ENCODE data around the gene HK2.

Gene HK2

DNA sequence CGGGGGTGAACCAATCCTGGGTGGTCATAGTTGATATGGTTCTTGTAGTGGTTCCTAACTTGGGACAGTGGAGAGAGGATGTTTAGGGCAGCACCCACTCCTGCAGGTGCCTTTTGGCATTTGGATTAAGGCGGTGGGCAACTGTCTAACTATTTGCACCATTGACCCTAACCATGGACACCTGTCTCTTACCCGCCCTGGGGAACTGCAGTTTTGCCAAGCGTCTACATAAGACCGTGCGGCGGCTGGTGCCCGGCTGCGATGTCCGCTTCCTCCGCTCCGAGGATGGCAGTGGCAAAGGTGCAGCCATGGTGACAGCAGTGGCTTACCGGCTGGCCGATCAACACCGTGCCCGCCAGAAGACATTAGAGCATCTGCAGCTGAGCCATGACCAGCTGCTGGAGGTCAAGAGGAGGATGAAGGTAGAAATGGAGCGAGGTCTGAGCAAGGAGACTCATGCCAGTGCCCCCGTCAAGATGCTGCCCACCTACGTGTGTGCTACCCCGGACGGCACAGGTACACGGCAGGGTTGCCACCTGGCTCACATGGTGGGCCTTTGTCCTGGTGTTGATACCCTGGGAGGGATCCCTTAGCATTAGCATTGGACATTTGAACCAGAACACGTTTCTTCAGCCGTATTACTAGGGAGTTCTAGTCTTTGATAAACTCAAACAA, 46.3 kb downstream of the HK2 start:
- DNase-seq (ENCODE audit: extremely low read depth, low read depth): no peak

GRCh38 chr2:74881176-74881575, 47.2 kb downstream of the HK2 start:
- TF ChIP-seq, protein P1, sequence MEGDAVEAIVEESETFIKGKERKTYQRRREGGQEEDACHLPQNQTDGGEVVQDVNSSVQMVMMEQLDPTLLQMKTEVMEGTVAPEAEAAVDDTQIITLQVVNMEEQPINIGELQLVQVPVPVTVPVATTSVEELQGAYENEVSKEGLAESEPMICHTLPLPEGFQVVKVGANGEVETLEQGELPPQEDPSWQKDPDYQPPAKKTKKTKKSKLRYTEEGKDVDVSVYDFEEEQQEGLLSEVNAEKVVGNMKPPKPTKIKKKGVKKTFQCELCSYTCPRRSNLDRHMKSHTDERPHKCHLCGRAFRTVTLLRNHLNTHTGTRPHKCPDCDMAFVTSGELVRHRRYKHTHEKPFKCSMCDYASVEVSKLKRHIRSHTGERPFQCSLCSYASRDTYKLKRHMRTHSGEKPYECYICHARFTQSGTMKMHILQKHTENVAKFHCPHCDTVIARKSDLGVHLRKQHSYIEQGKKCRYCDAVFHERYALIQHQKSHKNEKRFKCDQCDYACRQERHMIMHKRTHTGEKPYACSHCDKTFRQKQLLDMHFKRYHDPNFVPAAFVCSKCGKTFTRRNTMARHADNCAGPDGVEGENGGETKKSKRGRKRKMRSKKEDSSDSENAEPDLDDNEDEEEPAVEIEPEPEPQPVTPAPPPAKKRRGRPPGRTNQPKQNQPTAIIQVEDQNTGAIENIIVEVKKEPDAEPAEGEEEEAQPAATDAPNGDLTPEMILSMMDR (IDR thresholded peaks at IDR 0.05; ENCODE audit: low read depth, low read length): no peak
- no peak for DNase-seq (ENCODE audit: extremely low read depth, low read depth)

More for the DNA sequence above, 46.3 kb downstream of the HK2 start:
- TF ChIP-seq, protein P1 (IDR thresholded peaks at IDR 0.05; ENCODE audit: low read depth, low read length): no peak

DNA sequence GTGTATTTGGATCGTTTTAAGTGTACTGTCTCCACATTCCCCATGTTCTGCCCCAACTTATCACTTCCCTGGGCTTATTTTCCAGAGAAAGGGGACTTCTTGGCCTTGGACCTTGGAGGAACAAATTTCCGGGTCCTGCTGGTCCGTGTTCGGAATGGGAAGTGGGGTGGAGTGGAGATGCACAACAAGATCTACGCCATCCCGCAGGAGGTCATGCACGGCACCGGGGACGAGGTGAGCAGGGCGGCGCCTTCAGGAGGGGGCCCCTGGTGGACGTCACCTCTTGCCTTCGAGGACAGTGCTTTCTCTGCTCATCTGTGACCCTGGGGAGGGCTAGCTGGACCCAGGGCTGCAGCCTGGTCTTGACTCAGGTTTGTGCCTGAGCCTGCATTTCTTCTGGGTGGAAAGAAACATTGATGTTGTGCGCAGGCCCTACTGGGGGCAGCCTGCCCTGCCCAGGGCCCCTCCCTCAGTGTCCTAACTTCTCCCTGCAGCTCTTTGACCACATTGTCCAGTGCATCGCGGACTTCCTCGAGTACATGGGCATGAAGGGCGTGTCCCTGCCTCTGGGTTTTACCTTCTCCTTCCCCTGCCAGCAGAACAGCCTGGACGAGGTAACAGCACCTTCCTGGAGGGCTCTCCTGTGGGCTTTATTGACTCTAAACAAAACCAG, 47.8 kb downstream of the HK2 start:
- TF ChIP-seq, protein P1 (IDR thresholded peaks at IDR 0.05; ENCODE audit: low read depth, low read length): no peak
- no peak for DNase-seq (ENCODE audit: extremely low read depth, low read depth)

- DNase-seq (ENCODE audit: extremely low read depth, low read depth): no peak
- TF ChIP-seq, protein P1 (IDR thresholded peaks at IDR 0.05; ENCODE audit: low read depth, low read length): no peak
Measured at GRCh38 chr2:74882299-74882687, 48.4 kb downstream of the HK2 start.

- DNase-seq (ENCODE audit: extremely low read depth, low read depth): no peak
- TF ChIP-seq, protein P1 (IDR thresholded peaks at IDR 0.05; ENCODE audit: low read depth, low read length): no peak
Measured at GRCh38 chr2:74883011-74883410, 49.1 kb downstream of the HK2 start.

GRCh38 chr2:74884118-74884762, 50.3 kb downstream of the HK2 start:
- TF ChIP-seq, protein P1 (IDR thresholded peaks at IDR 0.05; ENCODE audit: low read depth, low read length): no peak
- no peak for DNase-seq (ENCODE audit: extremely low read depth, low read depth)

DNA sequence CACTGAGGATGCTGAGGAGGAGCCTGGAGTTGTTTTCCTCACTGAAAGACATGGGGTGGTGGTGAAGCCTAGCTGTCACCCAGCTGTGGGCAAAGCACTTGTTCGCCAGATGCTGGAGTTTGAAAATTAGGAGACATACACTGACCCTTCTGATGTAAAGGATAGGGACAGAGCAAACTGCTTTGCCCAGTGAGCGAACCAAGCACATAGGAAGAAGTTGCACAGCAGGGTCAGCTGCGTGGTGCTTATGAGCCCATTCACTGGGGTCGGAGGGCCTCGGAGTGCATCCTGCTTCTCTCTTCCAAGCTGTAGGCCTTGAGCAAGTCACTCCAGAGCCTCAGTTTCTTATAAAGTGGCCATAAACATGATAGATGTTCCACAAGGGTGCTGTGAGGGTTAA, 50.9 kb downstream of the HK2 start:
- no peak for DNase-seq (ENCODE audit: extremely low read depth, low read depth)
- TF ChIP-seq, protein P1 (IDR thresholded peaks at IDR 0.05; ENCODE audit: low read depth, low read length): no peak
